Astrocyte (in vitro differentiated cells and primary cell): ENCODE data around the gene CIROP. TPM values are rescaled to one million over a fixed set of nuclear protein-coding genes. Genes with fewer than 3 reads are reported as not detected.

Experiments used
- DNase-seq: peaks from one replicate; pipeline ENCODE4 v3.0.0-alpha.2; 2010; ENCODE audit warnings: low read depth
- FAIRE-seq: peaks from 2 replicates; lab custom pipeline; 2011; peaks lifted over from hg19 to GRCh38; lab: Jason Lieb, UNC
- H2AFZ ChIP-seq: 2 replicates; pipeline ENCODE4 v1.6.0; 2012; ENCODE audit warnings: low read depth, low read length, inconsistent platforms
- H3K27ac ChIP-seq: 2 replicates; pipeline ENCODE4 v1.5.1; 2011; ENCODE audit warnings: low read depth, low read length, inconsistent platforms
- H3K27me3 ChIP-seq: 2 replicates; pipeline ENCODE4 v1.6.0; 2011; ENCODE audit warnings: low read length, inconsistent platforms; ENCODE audit not compliant: insufficient read depth
- H3K36me3 ChIP-seq: 2 replicates; pipeline ENCODE4 v1.5.1; 2011; ENCODE audit warnings: low read length, inconsistent platforms; ENCODE audit not compliant: insufficient read depth
- H3K4me1 ChIP-seq: 2 replicates; pipeline ENCODE4 v1.5.1; 2011; ENCODE audit warnings: low read length, inconsistent platforms; ENCODE audit not compliant: insufficient read depth
- H3K4me2 ChIP-seq: 2 replicates; pipeline ENCODE4 v1.6.0; 2012; ENCODE audit warnings: low read length, inconsistent platforms
- H3K4me3 ChIP-seq: 2 replicates; pipeline ENCODE4 v1.5.1; 2011; ENCODE audit warnings: low read depth, mild to moderate bottlenecking, low read length, inconsistent platforms; ENCODE audit not compliant: insufficient read depth
- H3K79me2 ChIP-seq: 2 replicates; pipeline ENCODE4 v1.6.0; 2012; ENCODE audit warnings: mild to moderate bottlenecking, low read length, inconsistent platforms; ENCODE audit not compliant: insufficient read depth
- H3K9ac ChIP-seq: 2 replicates; pipeline ENCODE4 v1.6.0; 2012; ENCODE audit warnings: mild to moderate bottlenecking, low read length, inconsistent platforms
- H3K9me3 ChIP-seq: 2 replicates; pipeline ENCODE4 v1.5.1; 2012; ENCODE audit warnings: low read depth, mild to moderate bottlenecking, low read length, inconsistent platforms; ENCODE audit not compliant: insufficient read depth
- H4K20me1 ChIP-seq: 2 replicates; pipeline ENCODE4 v1.6.0; 2012; ENCODE audit warnings: low read length, inconsistent platforms; ENCODE audit not compliant: insufficient read depth
- H3K27ac Mint-ChIP-seq: one replicate; pipeline ENCODE4 v1.8.0; 2021; ENCODE audit warnings: mild to moderate bottlenecking, mixed read lengths; ENCODE audit not compliant: unreplicated experiment
- H3K27me3 Mint-ChIP-seq: one replicate; pipeline ENCODE4 v1.8.0; 2021; ENCODE audit warnings: low read depth, mixed read lengths; ENCODE audit not compliant: unreplicated experiment
- H3K36me3 Mint-ChIP-seq: one replicate; pipeline ENCODE4 v1.8.0; 2021; ENCODE audit warnings: low read depth, mixed read lengths; ENCODE audit not compliant: unreplicated experiment
- H3K4me1 Mint-ChIP-seq: one replicate; pipeline ENCODE4 v1.8.0; 2021; ENCODE audit warnings: low read depth, mixed read lengths; ENCODE audit not compliant: unreplicated experiment
- H3K4me3 Mint-ChIP-seq: one replicate; pipeline ENCODE4 v1.8.0; 2021; ENCODE audit warnings: mild to moderate bottlenecking, moderate library complexity, mixed read lengths; ENCODE audit not compliant: unreplicated experiment
- H3K9me3 Mint-ChIP-seq: one replicate; pipeline ENCODE4 v1.8.0; 2021; ENCODE audit warnings: mild to moderate bottlenecking, mixed read lengths; ENCODE audit not compliant: unreplicated experiment
- CTCF ChIP-seq: IDR thresholded peaks from 2 replicates; pipeline ENCODE4 v1.5.1; 2011; ENCODE audit warnings: low read depth, mild to moderate bottlenecking, inconsistent platforms, low read length, moderate library complexity; ENCODE audit not compliant: insufficient read depth
- EZH2 ChIP-seq: IDR thresholded peaks from 2 replicates; pipeline ENCODE4 v1.6.1; 2012; ENCODE audit warnings: mild to moderate bottlenecking, low read length, inconsistent platforms; ENCODE audit not compliant: insufficient read depth
- total RNA-seq: library from RNA; stranded (reverse); gene quantifications from 2 replicates; pipeline ENCODE4 v1.2.1, GENCODE V29; 2021

CIROP gene
- total RNA-seq, 1 donor from 2014 or later: not detected

GRCh38 chr14:23054000-23054811 lies 50.6 kb downstream of the CIROP start:
- FAIRE-seq: no peak
- H3K4me3 Mint-ChIP-seq: no peak overlapping the region
- H3K36me3 Mint-ChIP-seq: peaks cover 11% of the 10 kb centered on the region

GRCh38 chr14:23053426-23053825 lies 51.4 kb downstream of the CIROP start:
- no peak overlapping the region for H3K4me3 Mint-ChIP-seq

More at GRCh38 chr14:23054000-23054811, 50.6 kb downstream of the CIROP start:
- Histone ChIP-seq H4K20me1 (peaks cover 23% of the 10 kb centered on the region), H3K27me3 (no peaks in the 10 kb centered on the region), H3K9me3 (no peaks in the 10 kb centered on the region), H3K79me2 (no peaks in the 10 kb centered on the region), H3K4me3 (no peak overlapping the region), H3K4me1 (peaks cover 19% of the 10 kb centered on the region), H2AFZ (no peak overlapping the region), H3K36me3 (peaks cover 7% of the 10 kb centered on the region), H3K27ac (no peak overlapping the region), H3K4me2 (no peak overlapping the region), H3K9ac (no peak overlapping the region)
- no peak for DNase-seq
- TF ChIP-seq EZH2 (no peak), CTCF (no peak)
- no peaks in the 10 kb centered on the region for H3K9me3 Mint-ChIP-seq
- no peaks in the 10 kb centered on the region for H3K27me3 Mint-ChIP-seq
- H3K27ac Mint-ChIP-seq: no peak overlapping the region
- H3K4me1 Mint-ChIP-seq: peaks cover 17% of the 10 kb centered on the region

More at GRCh38 chr14:23053426-23053825, 51.4 kb downstream of the CIROP start:
- H3K27ac Mint-ChIP-seq: no peak overlapping the region
- Histone ChIP-seq H3K9me3 (no peaks in the 10 kb centered on the region), H4K20me1 (peaks cover 16% of the 10 kb centered on the region), H3K4me2 (no peak overlapping the region), H3K36me3 (no peaks in the 10 kb centered on the region), H3K27ac (no peak overlapping the region), H2AFZ (no peak overlapping the region), H3K4me3 (no peak overlapping the region), H3K27me3 (no peaks in the 10 kb centered on the region), H3K9ac (no peak overlapping the region), H3K79me2 (no peaks in the 10 kb centered on the region), H3K4me1 (peaks cover 19% of the 10 kb centered on the region)
- H3K4me1 Mint-ChIP-seq: peaks cover 17% of the 10 kb centered on the region
- DNase-seq (no peak), FAIRE-seq (no peak)
- H3K36me3 Mint-ChIP-seq: peaks cover 10% of the 10 kb centered on the region
- no peaks in the 10 kb centered on the region for H3K27me3 Mint-ChIP-seq
- TF ChIP-seq CTCF (no peak), EZH2 (no peak)
- no peaks in the 10 kb centered on the region for H3K9me3 Mint-ChIP-seq
